ENCODE results near the gene GAN.
"Not testable (repeated sequence)": the region's sequence is repeated elsewhere in the genome, so short reads cannot be mapped to it uniquely, and the experiment has no call there.

GAN gene

GRCh38 chr16:81316176-81316496 is 1.4 kb downstream of the GAN start:
- H3K27me3 ChIP-seq (ENCODE audit: low read depth): no peaks in the 10 kb centered on the region
- peaks cover 17% of the 10 kb centered on the region for H3K4me1 ChIP-seq
- in situ Hi-C loops (cut with MboI; ENCODE audit: low sequenced_read_pairs): no loop called here
- DNase-seq (ENCODE audit: low spot score in 2 of 2): no peak
- peak overlapping the region; percentile 79 for H3K4me3 ChIP-seq
- 0 out of 2 replicates have a peak, but pooled peaks cover 2% of the 10 kb centered on the region for H3K9me3 ChIP-seq
- peaks cover 13% of the 10 kb centered on the region for H3K36me3 ChIP-seq (replicated peaks)

- Histone ChIP-seq H3K4me1 (peaks cover 12% of the 10 kb centered on the region), H3K36me3 (replicated peaks) (peaks cover 3% of the 10 kb centered on the region), H3K27me3 (ENCODE audit: low read depth) (no peaks in the 10 kb centered on the region), H3K4me3 (no peak overlapping the region), H3K9me3 (0 out of 2 replicates have a peak, but pooled peaks cover 2% of the 10 kb centered on the region)
- peak in 1 of 2 experiments; percentile 19 for DNase-seq (ENCODE audit: low spot score in 2 of 2)
- in situ Hi-C loops (cut with MboI; ENCODE audit: low sequenced_read_pairs): no loop called here
These were observed 3.9 kb downstream of the GAN start for GRCh38 chr16:81318711-81319110.

GRCh38 chr16:81319221-81319912 is 4.6 kb downstream of the GAN start:
- no peak for DNase-seq (ENCODE audit: low spot score in 2 of 2)
- H3K27me3 ChIP-seq (ENCODE audit: low read depth): no peaks in the 10 kb centered on the region
- H3K36me3 ChIP-seq (replicated peaks): peaks cover 3% of the 10 kb centered on the region
- peaks cover 12% of the 10 kb centered on the region for H3K4me1 ChIP-seq
- H3K9me3 ChIP-seq: 0 out of 2 replicates have a peak, but pooled peaks cover under 1% of the 10 kb centered on the region
- in situ Hi-C loops (cut with MboI; ENCODE audit: low sequenced_read_pairs): no loop called here
- no peak overlapping the region for H3K4me3 ChIP-seq

GRCh38 chr16:81321039-81321438 is 6.3 kb downstream of the GAN start:
- Histone ChIP-seq H3K4me3 (no peak overlapping the region), H3K27me3 (ENCODE audit: low read depth) (no peaks in the 10 kb centered on the region), H3K36me3 (replicated peaks) (no peaks in the 10 kb centered on the region), H3K9me3 (no peaks in the 10 kb centered on the region), H3K4me1 (peaks cover 12% of the 10 kb centered on the region)
- no peak for DNase-seq (ENCODE audit: low spot score in 2 of 2)
- in situ Hi-C loops (cut with MboI; ENCODE audit: low sequenced_read_pairs): no loop called here

GRCh38 chr16:81321536-81321935 is 6.8 kb downstream of the GAN start:
- Histone ChIP-seq H3K9me3 (no peaks in the 10 kb centered on the region), H3K4me1 (peaks cover 10% of the 10 kb centered on the region), H3K36me3 (replicated peaks) (no peaks in the 10 kb centered on the region), H3K27me3 (ENCODE audit: low read depth) (no peaks in the 10 kb centered on the region), H3K4me3 (no peak overlapping the region)
- in situ Hi-C loops (cut with MboI; ENCODE audit: low sequenced_read_pairs): no loop called here
- no peak for DNase-seq (ENCODE audit: low spot score in 2 of 2)

- Histone ChIP-seq H3K36me3 (replicated peaks) (no peaks in the 10 kb centered on the region), H3K9me3 (no peaks in the 10 kb centered on the region), H3K27me3 (ENCODE audit: low read depth) (no peaks in the 10 kb centered on the region), H3K4me1 (peaks cover 6% of the 10 kb centered on the region), H3K4me3 (no peak overlapping the region)
- in situ Hi-C loops (cut with MboI; ENCODE audit: low sequenced_read_pairs): no loop called here
- DNase-seq (ENCODE audit: low spot score in 2 of 2): no peak
These were observed 10.0 kb downstream of the GAN start for GRCh38 chr16:81324808-81325207.

- in situ Hi-C loops (cut with MboI; ENCODE audit: low sequenced_read_pairs): no loop called here
These were observed 12.2 kb downstream of the GAN start for GRCh38 chr16:81327011-81327410.

GRCh38 chr16:81327447-81328196 is 12.9 kb downstream of the GAN start:
- no peaks in the 10 kb centered on the region for H3K9me3 ChIP-seq
- DNase-seq (ENCODE audit: low spot score in 2 of 2): no peak
- no peaks in the 10 kb centered on the region for H3K27me3 ChIP-seq (ENCODE audit: low read depth)
- in situ Hi-C loops (cut with MboI; ENCODE audit: low sequenced_read_pairs): no loop called here
- H3K4me3 ChIP-seq: no peak overlapping the region
- no peaks in the 10 kb centered on the region for H3K36me3 ChIP-seq (replicated peaks)
- peaks cover 6% of the 10 kb centered on the region for H3K4me1 ChIP-seq

More at GRCh38 chr16:81327011-81327410, 12.2 kb downstream of the GAN start:
- H3K36me3 ChIP-seq (replicated peaks): no peaks in the 10 kb centered on the region
- H3K9me3 ChIP-seq: no peaks in the 10 kb centered on the region
- H3K4me1 ChIP-seq: peaks cover 6% of the 10 kb centered on the region
- H3K27me3 ChIP-seq (ENCODE audit: low read depth): no peaks in the 10 kb centered on the region
- no peak for DNase-seq (ENCODE audit: low spot score in 2 of 2)
- no peak overlapping the region for H3K4me3 ChIP-seq

GRCh38 chr16:81329947-81330346 is 15.2 kb downstream of the GAN start:
- in situ Hi-C loops (cut with MboI; ENCODE audit: low sequenced_read_pairs): no loop called here

GRCh38 chr16:81333356-81333755 is 18.6 kb downstream of the GAN start:
- H3K9me3 ChIP-seq: no peaks in the 10 kb centered on the region
- no peak overlapping the region for H3K4me3 ChIP-seq
- in situ Hi-C loops (cut with MboI; ENCODE audit: low sequenced_read_pairs): no loop called here
- H3K4me1 ChIP-seq: peaks cover 7% of the 10 kb centered on the region; the same call in 1 of the 2 replicates
- H3K27me3 ChIP-seq (ENCODE audit: low read depth): no peaks in the 10 kb centered on the region
- peak; percentile 27 to 51 for DNase-seq (ENCODE audit: low spot score in 2 of 2)
- H3K36me3 ChIP-seq (replicated peaks): peaks cover 4% of the 10 kb centered on the region; the same call in 1 of the 2 replicates

More at GRCh38 chr16:81329947-81330346, 15.2 kb downstream of the GAN start:
- DNase-seq (ENCODE audit: low spot score in 2 of 2): no peak
- H3K27me3 ChIP-seq (ENCODE audit: low read depth): no peaks in the 10 kb centered on the region
- no peaks in the 10 kb centered on the region for H3K9me3 ChIP-seq
- no peak overlapping the region for H3K4me3 ChIP-seq
- H3K36me3 ChIP-seq (replicated peaks): peaks cover 4% of the 10 kb centered on the region; the same call in 1 of the 2 replicates
- peaks cover 14% of the 10 kb centered on the region for H3K4me1 ChIP-seq

- Histone ChIP-seq H3K27me3 (ENCODE audit: low read depth) (no peaks in the 10 kb centered on the region), H3K9me3 (no peaks in the 10 kb centered on the region), H3K36me3 (replicated peaks) (peaks cover 4% of the 10 kb centered on the region; the same call in 1 of the 2 replicates), H3K4me3 (no peak overlapping the region), H3K4me1 (peaks cover 7% of the 10 kb centered on the region; the same call in 1 of the 2 replicates)
- in situ Hi-C loops (cut with MboI; ENCODE audit: low sequenced_read_pairs): no loop called here
- no peak for DNase-seq (ENCODE audit: low spot score in 2 of 2)
These were observed 20.9 kb downstream of the GAN start for GRCh38 chr16:81335669-81336068.

- in situ Hi-C loops (cut with MboI; ENCODE audit: low sequenced_read_pairs): no loop called here
- peaks cover 4% of the 10 kb centered on the region; the same call in 1 of the 2 replicates for H3K36me3 ChIP-seq (replicated peaks)
These were observed 22.3 kb downstream of the GAN start for GRCh38 chr16:81337097-81337496.

GRCh38 chr16:81345172-81345571 is 30.4 kb downstream of the GAN start:
- in situ Hi-C loops (cut with MboI; ENCODE audit: low sequenced_read_pairs); H3K36me3 ChIP-seq (replicated peaks); H3K9me3 ChIP-seq; H3K27me3 ChIP-seq (ENCODE audit: low read depth); H3K4me3 ChIP-seq; DNase-seq (ENCODE audit: low spot score in 2 of 2); H3K4me1 ChIP-seq: not testable (repeated sequence)

More at GRCh38 chr16:81337097-81337496, 22.3 kb downstream of the GAN start:
- DNase-seq (ENCODE audit: low spot score in 2 of 2): no peak
- no peak overlapping the region for H3K4me3 ChIP-seq
- no peaks in the 10 kb centered on the region for H3K27me3 ChIP-seq (ENCODE audit: low read depth)
- H3K4me1 ChIP-seq: peaks cover 7% of the 10 kb centered on the region; the same call in 1 of the 2 replicates
- no peaks in the 10 kb centered on the region for H3K9me3 ChIP-seq

GRCh38 chr16:81347425-81347824 is 32.7 kb downstream of the GAN start:
- Histone ChIP-seq H3K4me1 (no peaks in the 10 kb centered on the region), H3K4me3 (no peak overlapping the region), H3K36me3 (replicated peaks) (no peaks in the 10 kb centered on the region), H3K27me3 (ENCODE audit: low read depth) (no peaks in the 10 kb centered on the region), H3K9me3 (peaks cover 9% of the 10 kb centered on the region)
- no peak for DNase-seq (ENCODE audit: low spot score in 2 of 2)
- in situ Hi-C loops (cut with MboI; ENCODE audit: low sequenced_read_pairs): no loop called here
